Neural cell (in vitro differentiated cells): ENCODE results near the gene SOCS4. TPM values are rescaled to one million over a fixed set of nuclear protein-coding genes. Genes with fewer than 3 reads are reported as not detected.

ENCODE experiments used
- H2AFZ ChIP-seq: fragments of 200-600, 300-800 bp; sonication (generic), shearing (Covaris generic); 2 replicates; pipeline ENCODE4 v1.6.0; 2014; ENCODE audit warnings: low read depth, mild to moderate bottlenecking, antibody characterized with exemption, low read length, moderate library complexity
- H3F3A ChIP-seq: fragments of 200-600 bp; shearing (Covaris generic); 2 replicates; pipeline ENCODE4 v1.6.1; 2016; ENCODE audit warnings: mild to moderate bottlenecking, moderate library complexity, mixed read lengths, antibody characterized with exemption, low read length; ENCODE audit not compliant: insufficient read depth, poor library complexity, severe bottlenecking
- H3K27ac ChIP-seq: fragments of 200-600, 300-800 bp; sonication (generic), shearing (Covaris generic); 2 replicates; pipeline ENCODE4 v1.5.1; 2014; ENCODE audit warnings: mild to moderate bottlenecking, low read length, moderate library complexity
- H3K27me3 ChIP-seq: fragments of 300-800, 200-600 bp; sonication (generic), shearing (Covaris generic); 2 replicates; pipeline ENCODE4 v1.6.0; 2014; ENCODE audit warnings: mild to moderate bottlenecking, low read depth, low read length, moderate library complexity; ENCODE audit not compliant: insufficient read depth
- H3K36me3 ChIP-seq: fragments of 300-800, 200-600 bp; sonication (generic), shearing (Covaris generic); 2 replicates; pipeline ENCODE4 v1.5.1; 2014; ENCODE audit warnings: mild to moderate bottlenecking, antibody characterized with exemption, low read length, moderate library complexity; ENCODE audit not compliant: insufficient read depth
- H3K4me2 ChIP-seq: fragments of 300-800, 200-600 bp; sonication (generic), shearing (Covaris generic); 2 replicates; pipeline ENCODE4 v1.6.0; 2014; ENCODE audit warnings: mild to moderate bottlenecking, low read length
- H3K4me3 ChIP-seq: fragments of 300-800, 200-600 bp; sonication (generic), shearing (Covaris generic); 2 replicates; pipeline ENCODE4 v1.5.1; 2014; ENCODE audit warnings: mild to moderate bottlenecking, low read length, moderate library complexity
- H3K79me2 ChIP-seq: fragments of 200-600 bp; shearing (Covaris generic); replicated peaks from 2 replicates; pipeline ENCODE4 v1.6.0; 2014; ENCODE audit warnings: mild to moderate bottlenecking, low read length, moderate library complexity; ENCODE audit not compliant: insufficient read depth
- H3K9ac ChIP-seq: fragments of 300-800, 200-600 bp; sonication (generic), shearing (Covaris generic); 2 replicates; pipeline ENCODE4 v1.6.1; 2016; ENCODE audit warnings: mild to moderate bottlenecking, low read length, mixed read lengths
- H3K9me2 ChIP-seq: fragments of 200-600 bp; shearing (Covaris generic); 2 replicates; pipeline ENCODE4 v1.6.1; 2016; ENCODE audit warnings: mild to moderate bottlenecking, low read length, mixed read lengths; ENCODE audit not compliant: insufficient read depth
- H3K9me3 ChIP-seq: fragments of 200-600, 300-800 bp; sonication (generic), shearing (Covaris generic); 2 replicates; pipeline ENCODE4 v1.6.1; 2016; ENCODE audit warnings: mild to moderate bottlenecking, mixed run types, low read length, moderate library complexity, mixed read lengths
- H4K20me1 ChIP-seq: fragments of 200-600 bp; shearing (Covaris generic); 2 replicates; pipeline ENCODE4 v1.6.1; 2016; ENCODE audit warnings: mild to moderate bottlenecking, mixed run types; ENCODE audit not compliant: insufficient read depth
- CTCF ChIP-seq: fragments of 450-650 bp; IDR thresholded peaks from 2 replicates; pipeline ENCODE4 v1.5.1; 2014; ENCODE audit warnings: antibody characterized with exemption, mild to moderate bottlenecking, moderate library complexity; ENCODE audit not compliant: poor library complexity, severe bottlenecking
- EP300 ChIP-seq: fragments of 450-650 bp; conservative IDR thresholded peaks from 2 replicates; pipeline ENCODE4 v1.6.1; 2014; ENCODE audit warnings: antibody characterized with exemption, mild to moderate bottlenecking, moderate library complexity; ENCODE audit not compliant: poor library complexity, severe bottlenecking
- EZH2 ChIP-seq: fragments of 200-600, 300-800 bp; shearing (Covaris generic), sonication (generic); IDR thresholded peaks from 2 replicates; pipeline ENCODE4 v1.6.1; 2014; ENCODE audit warnings: antibody characterized with exemption, low read length, borderline replicate concordance, mild to moderate bottlenecking; ENCODE audit not compliant: insufficient read depth, poor library complexity, severe bottlenecking
- MXI1 ChIP-seq: fragments of 450-650 bp; conservative IDR thresholded peaks from 2 replicates; pipeline ENCODE4 v1.6.1; 2014; ENCODE audit warnings: antibody characterized with exemption, mild to moderate bottlenecking; ENCODE audit not compliant: poor library complexity, severe bottlenecking
- POLR2AphosphoS5 ChIP-seq: IDR thresholded peaks from 2 replicates; pipeline ENCODE4 v1.6.1; 2012
- RAD21 ChIP-seq: fragments of 450-650 bp; conservative IDR thresholded peaks from 2 replicates; pipeline ENCODE4 v1.6.1; 2014; ENCODE audit warnings: antibody characterized with exemption, mild to moderate bottlenecking, moderate library complexity
- SMC3 ChIP-seq: fragments of 450-650 bp; conservative IDR thresholded peaks from 2 replicates; pipeline ENCODE4 v1.6.1; 2014; ENCODE audit warnings: antibody characterized with exemption, mild to moderate bottlenecking, moderate library complexity; ENCODE audit not compliant: poor library complexity
- TAF1 ChIP-seq: IDR thresholded peaks from 2 replicates; pipeline ENCODE4 v1.6.1; 2012; ENCODE audit warnings: low read depth
- polyA minus RNA-seq: library from RNA; depleted of rRNA, polyadenylated mRNA; stranded (reverse); fragments of >200 nt; gene quantifications from 2 replicates; pipeline ENCODE4 v1.2.3, GENCODE V29; 2014
- polyA plus RNA-seq: library from polyadenylated mRNA; depleted of rRNA; stranded (reverse); fragments of >200 nt; gene quantifications from 2 replicates; pipeline ENCODE4 v1.2.3, GENCODE V29; 2014
- TF ChIP-seq, protein P1 (sequence below): IDR thresholded peaks from 2 replicates; pipeline ENCODE4 v1.6.1; 2012; ENCODE audit warnings: borderline replicate concordance

SOCS4 gene, protein sequence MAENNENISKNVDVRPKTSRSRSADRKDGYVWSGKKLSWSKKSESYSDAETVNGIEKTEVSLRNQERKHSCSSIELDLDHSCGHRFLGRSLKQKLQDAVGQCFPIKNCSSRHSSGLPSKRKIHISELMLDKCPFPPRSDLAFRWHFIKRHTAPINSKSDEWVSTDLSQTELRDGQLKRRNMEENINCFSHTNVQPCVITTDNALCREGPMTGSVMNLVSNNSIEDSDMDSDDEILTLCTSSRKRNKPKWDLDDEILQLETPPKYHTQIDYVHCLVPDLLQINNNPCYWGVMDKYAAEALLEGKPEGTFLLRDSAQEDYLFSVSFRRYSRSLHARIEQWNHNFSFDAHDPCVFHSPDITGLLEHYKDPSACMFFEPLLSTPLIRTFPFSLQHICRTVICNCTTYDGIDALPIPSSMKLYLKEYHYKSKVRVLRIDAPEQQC
- polyA plus RNA-seq: 25.2 and 27.3 TPM in 2 replicates
- polyA minus RNA-seq: 53.3 and 59.3 TPM in 2 replicates

DNA sequence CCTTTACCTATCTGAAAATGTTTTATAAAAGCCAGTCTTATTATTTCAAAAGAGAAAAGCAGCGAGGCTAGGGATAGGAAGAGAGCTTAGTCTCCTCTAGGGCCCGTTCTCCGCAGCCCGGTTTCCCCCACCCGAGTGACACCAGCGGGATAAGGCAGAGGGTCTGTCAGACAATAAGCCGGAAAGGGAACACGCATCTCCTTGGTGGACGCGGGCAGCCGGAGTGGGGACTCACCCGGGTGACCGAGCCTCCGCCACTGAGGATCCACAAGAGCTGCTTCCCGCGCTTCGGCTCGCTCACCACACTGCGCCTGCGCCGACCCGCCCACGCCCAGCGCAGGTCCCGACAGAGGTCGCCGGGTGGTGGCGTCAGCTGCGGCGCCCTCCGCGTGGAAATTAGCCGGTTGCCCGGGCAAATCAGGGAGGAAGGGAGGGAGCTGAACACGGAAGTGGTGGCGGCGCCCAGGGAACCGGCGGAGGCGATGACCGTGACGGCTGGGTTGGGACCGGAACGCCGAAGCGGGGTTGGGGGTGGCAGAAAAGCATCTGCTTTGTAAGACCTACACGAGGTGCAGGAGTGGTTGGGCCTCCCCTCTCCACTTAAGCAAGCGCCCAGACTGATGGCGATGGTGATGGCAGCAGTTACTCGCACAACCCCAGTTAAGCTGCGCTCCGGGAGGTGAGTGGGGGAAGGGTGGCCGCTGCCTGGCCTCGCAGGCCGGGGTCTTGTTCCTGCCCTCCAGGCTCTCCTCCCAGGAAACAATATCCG, at the start of gene SOCS4, which contains the start of gene WDHD1:
TSS of gene SOCS4 (plus strand) at position 444 of the 769 bp plus-strand sequence. CDS start 15,806 bp downstream, outside the sequence.
TSS of gene WDHD1 (minus strand) at position 307 of the 769 bp plus-strand sequence. CDS start 312 bp downstream, outside the sequence.
- no peaks in the 10 kb centered on the region for H3K9me3 ChIP-seq
- peaks cover 62% of the 10 kb centered on the region for H3K79me2 ChIP-seq
- H3K9me2 ChIP-seq: no peaks in the 10 kb centered on the region
- H3K4me2 ChIP-seq: peak within 1 kb of the TSS; percentile 92
- H4K20me1 ChIP-seq: no peaks in the 10 kb centered on the region
- H3F3A ChIP-seq: no peaks in the 10 kb centered on the region
- peak within 1 kb of the TSS; percentile 82 for H3K9ac ChIP-seq
- peak; percentile 73 for TF ChIP-seq EP300
- peak; percentile 46 for TF ChIP-seq TAF1
- TF ChIP-seq, protein P1, sequence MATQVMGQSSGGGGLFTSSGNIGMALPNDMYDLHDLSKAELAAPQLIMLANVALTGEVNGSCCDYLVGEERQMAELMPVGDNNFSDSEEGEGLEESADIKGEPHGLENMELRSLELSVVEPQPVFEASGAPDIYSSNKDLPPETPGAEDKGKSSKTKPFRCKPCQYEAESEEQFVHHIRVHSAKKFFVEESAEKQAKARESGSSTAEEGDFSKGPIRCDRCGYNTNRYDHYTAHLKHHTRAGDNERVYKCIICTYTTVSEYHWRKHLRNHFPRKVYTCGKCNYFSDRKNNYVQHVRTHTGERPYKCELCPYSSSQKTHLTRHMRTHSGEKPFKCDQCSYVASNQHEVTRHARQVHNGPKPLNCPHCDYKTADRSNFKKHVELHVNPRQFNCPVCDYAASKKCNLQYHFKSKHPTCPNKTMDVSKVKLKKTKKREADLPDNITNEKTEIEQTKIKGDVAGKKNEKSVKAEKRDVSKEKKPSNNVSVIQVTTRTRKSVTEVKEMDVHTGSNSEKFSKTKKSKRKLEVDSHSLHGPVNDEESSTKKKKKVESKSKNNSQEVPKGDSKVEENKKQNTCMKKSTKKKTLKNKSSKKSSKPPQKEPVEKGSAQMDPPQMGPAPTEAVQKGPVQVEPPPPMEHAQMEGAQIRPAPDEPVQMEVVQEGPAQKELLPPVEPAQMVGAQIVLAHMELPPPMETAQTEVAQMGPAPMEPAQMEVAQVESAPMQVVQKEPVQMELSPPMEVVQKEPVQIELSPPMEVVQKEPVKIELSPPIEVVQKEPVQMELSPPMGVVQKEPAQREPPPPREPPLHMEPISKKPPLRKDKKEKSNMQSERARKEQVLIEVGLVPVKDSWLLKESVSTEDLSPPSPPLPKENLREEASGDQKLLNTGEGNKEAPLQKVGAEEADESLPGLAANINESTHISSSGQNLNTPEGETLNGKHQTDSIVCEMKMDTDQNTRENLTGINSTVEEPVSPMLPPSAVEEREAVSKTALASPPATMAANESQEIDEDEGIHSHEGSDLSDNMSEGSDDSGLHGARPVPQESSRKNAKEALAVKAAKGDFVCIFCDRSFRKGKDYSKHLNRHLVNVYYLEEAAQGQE: peak; percentile 73
- TF ChIP-seq EZH2: no peak
- peak; percentile 49 for TF ChIP-seq CTCF
- peak; percentile 97 for TF ChIP-seq MXI1
- peak; percentile 89 for TF ChIP-seq POLR2AphosphoS5
- TF ChIP-seq SMC3: peak; percentile 57
- peak; percentile 47 for TF ChIP-seq RAD21
- H2AFZ ChIP-seq: peak within 1 kb of the TSS; percentile 67
- H3K27ac ChIP-seq: peak within 1 kb of the TSS; percentile 90
- H3K4me3 ChIP-seq: peak within 1 kb of the TSS; percentile 79
- H3K27me3 ChIP-seq: no peaks in the 10 kb centered on the region
- no peaks in the 10 kb centered on the region for H3K36me3 ChIP-seq

DNA sequence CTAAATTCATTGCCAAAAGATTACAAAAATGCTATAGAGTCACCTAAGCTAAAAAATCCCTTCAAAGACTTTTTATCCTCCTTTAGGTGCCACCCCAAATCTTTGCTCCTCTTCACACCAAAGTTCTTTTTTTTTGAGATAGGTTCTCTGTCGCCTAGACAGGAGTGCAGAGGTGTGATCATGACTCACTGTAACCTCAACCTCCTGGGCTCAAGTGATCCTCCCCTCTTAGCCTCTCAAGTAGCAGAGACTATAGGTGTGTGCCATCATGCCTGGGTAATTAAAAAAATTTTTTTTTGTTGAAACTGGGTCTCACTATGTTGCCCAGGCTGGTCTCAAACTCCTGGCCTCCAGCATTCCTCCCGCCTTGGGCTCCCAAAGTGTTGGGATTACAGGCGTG, 48.0 kb upstream of the SOCS4 start:
- Histone ChIP-seq H3K9me2 (no peaks in the 10 kb centered on the region), H4K20me1 (no peaks in the 10 kb centered on the region), H3K4me3 (no peak overlapping the region), H3K27me3 (no peaks in the 10 kb centered on the region), H3K36me3 (no peaks in the 10 kb centered on the region), H3K9ac (no peak overlapping the region), H3K4me2 (no peak overlapping the region), H3K27ac (no peak overlapping the region), H2AFZ (no peak overlapping the region), H3F3A (no peaks in the 10 kb centered on the region), H3K9me3 (no peaks in the 10 kb centered on the region), H3K79me2 (no peaks in the 10 kb centered on the region)
- TF ChIP-seq POLR2AphosphoS5 (no peak), MXI1 (no peak), EZH2 (no peak), EP300 (no peak), RAD21 (no peak), SMC3 (no peak), TAF1 (no peak), CTCF (no peak)
- TF ChIP-seq, protein P1: no peak
